C4-2B (cell line): ENCODE results near the gene KLK15.

Experiments used
- CTCF ChIP-seq: fragments of 450-650 bp; conservative IDR thresholded peaks from 2 replicates; pipeline ENCODE4 v1.5.1; 2017; ENCODE audit warnings: mild to moderate bottlenecking
- ZFX ChIP-seq: fragments of 450-650 bp; IDR thresholded peaks from 2 replicates; pipeline ENCODE4 v1.6.1; 2017

- TF ChIP-seq CTCF (no peak), ZFX (no peak)
These were observed 57.2 kb downstream of the KLK15 start for GRCh38 chr19:50776131-50776530.
